ENCODE results near the gene KRTCAP3. TPM values are rescaled to one million over a fixed set of nuclear protein-coding genes. Genes with fewer than 3 reads are reported as not detected.

KRTCAP3 gene
- total RNA-seq, 1 donor from 2014 or later, result 22.5 TPM

- Histone ChIP-seq H3K4me1 (no peaks in the 10 kb centered on the region), H3K9me3 (no peaks in the 10 kb centered on the region), H3K27ac (peak overlapping the region; percentile 28), H3K4me3 (no peak overlapping the region), H3K27me3 (no peaks in the 10 kb centered on the region), H3K36me3 (peaks cover 38% of the 10 kb centered on the region)
- ATAC-seq (peak; percentile 67), DNase-seq (peak; percentile 71)
- intact Hi-C loops (cut with DNase I), result no loop called here
- TF ChIP-seq CTCF (IDR thresholded peaks at IDR 0.05), result no peak
These were observed 3.9 kb downstream of the KRTCAP3 start for GRCh38 chr2:27446057-27446456.

GRCh38 chr2:27448381-27448780, 6.2 kb downstream of the KRTCAP3 start:
- ATAC-seq (no peak), DNase-seq (no peak)
- H3K4me3 ChIP-seq, result no peak overlapping the region
- no peak for TF ChIP-seq CTCF (IDR thresholded peaks at IDR 0.05)
- H3K4me1 ChIP-seq, result no peaks in the 10 kb centered on the region
- no peaks in the 10 kb centered on the region for H3K9me3 ChIP-seq
- H3K36me3 ChIP-seq, result peaks cover 40% of the 10 kb centered on the region
- H3K27me3 ChIP-seq, result no peaks in the 10 kb centered on the region
- intact Hi-C loops (cut with DNase I), result no loop called here
- no peak overlapping the region for H3K27ac ChIP-seq

GRCh38 chr2:27451095-27451494, 8.9 kb downstream of the KRTCAP3 start:
- H3K4me1 ChIP-seq, result no peaks in the 10 kb centered on the region
- no peak for TF ChIP-seq CTCF (IDR thresholded peaks at IDR 0.05)
- peaks cover 62% of the 10 kb centered on the region for H3K36me3 ChIP-seq
- H3K4me3 ChIP-seq, result no peak overlapping the region
- ATAC-seq (no peak), DNase-seq (no peak)
- no peaks in the 10 kb centered on the region for H3K27me3 ChIP-seq
- intact Hi-C loops (cut with DNase I), result no loop called here
- no peaks in the 10 kb centered on the region for H3K9me3 ChIP-seq
- no peak overlapping the region for H3K27ac ChIP-seq

GRCh38 chr2:27453968-27454367, 11.8 kb downstream of the KRTCAP3 start:
- no peak overlapping the region for H3K27ac ChIP-seq
- ATAC-seq (no peak), DNase-seq (no peak)
- intact Hi-C loops (cut with DNase I), result no loop called here
- no peaks in the 10 kb centered on the region for H3K27me3 ChIP-seq
- TF ChIP-seq CTCF (IDR thresholded peaks at IDR 0.05), result no peak
- no peaks in the 10 kb centered on the region for H3K9me3 ChIP-seq
- no peak overlapping the region for H3K4me3 ChIP-seq
- H3K4me1 ChIP-seq, result no peaks in the 10 kb centered on the region
- peaks cover 75% of the 10 kb centered on the region for H3K36me3 ChIP-seq

- no peaks in the 10 kb centered on the region for H3K9me3 ChIP-seq
- DNase-seq (no peak), ATAC-seq (no peak)
- H3K4me3 ChIP-seq, result no peak overlapping the region
- TF ChIP-seq CTCF (IDR thresholded peaks at IDR 0.05), result no peak
- no peaks in the 10 kb centered on the region for H3K4me1 ChIP-seq
- intact Hi-C loops (cut with DNase I), result no loop called here
- no peaks in the 10 kb centered on the region for H3K27me3 ChIP-seq
- peaks cover 41% of the 10 kb centered on the region for H3K36me3 ChIP-seq
- H3K27ac ChIP-seq, result no peak overlapping the region
These were observed 18.9 kb downstream of the KRTCAP3 start for GRCh38 chr2:27461118-27461517.

GRCh38 chr2:27464443-27464842, 22.3 kb downstream of the KRTCAP3 start:
- Histone ChIP-seq H3K27ac (no peak overlapping the region), H3K4me1 (no peaks in the 10 kb centered on the region), H3K9me3 (no peaks in the 10 kb centered on the region), H3K36me3 (peaks cover 10% of the 10 kb centered on the region), H3K27me3 (no peaks in the 10 kb centered on the region), H3K4me3 (no peak overlapping the region)
- no peak for ATAC-seq
- intact Hi-C loops (cut with DNase I), result no loop called here
- DNase-seq, result no peak
- no peak for TF ChIP-seq CTCF (IDR thresholded peaks at IDR 0.05)

Data from upper lobe of right lung (tissue), 1 donor.